Stimulated activated naive CD8-positive, alpha-beta T cell treated with anti-CD3 and anti-CD28 coated beads, Interleukin-15, Interleukin-2, amounts not matched to agents 100 ng/mL and 50 ng/mL, for 24 hours (primary cell): ENCODE measurements around the gene PTPRK.

Experiments
- H3K27ac Mint-ChIP-seq: one replicate; pipeline ENCODE4 v1.8.0; 2021; ENCODE audit warnings: mild to moderate bottlenecking, mixed read lengths
- H3K27me3 Mint-ChIP-seq: one replicate; pipeline ENCODE4 v1.8.0; 2021; ENCODE audit warnings: mixed read lengths
- H3K36me3 Mint-ChIP-seq: one replicate; pipeline ENCODE4 v1.8.0; 2021; ENCODE audit warnings: low read depth, mixed read lengths
- H3K4me1 Mint-ChIP-seq: one replicate; pipeline ENCODE4 v1.8.0; 2021; ENCODE audit warnings: low read depth, mixed read lengths
- H3K4me3 Mint-ChIP-seq: one replicate; pipeline ENCODE4 v1.8.0; 2021; ENCODE audit warnings: mild to moderate bottlenecking, mixed read lengths
- H3K9me3 Mint-ChIP-seq: one replicate; pipeline ENCODE4 v1.8.0; 2021; ENCODE audit warnings: mixed read lengths

Gene PTPRK

DNA sequence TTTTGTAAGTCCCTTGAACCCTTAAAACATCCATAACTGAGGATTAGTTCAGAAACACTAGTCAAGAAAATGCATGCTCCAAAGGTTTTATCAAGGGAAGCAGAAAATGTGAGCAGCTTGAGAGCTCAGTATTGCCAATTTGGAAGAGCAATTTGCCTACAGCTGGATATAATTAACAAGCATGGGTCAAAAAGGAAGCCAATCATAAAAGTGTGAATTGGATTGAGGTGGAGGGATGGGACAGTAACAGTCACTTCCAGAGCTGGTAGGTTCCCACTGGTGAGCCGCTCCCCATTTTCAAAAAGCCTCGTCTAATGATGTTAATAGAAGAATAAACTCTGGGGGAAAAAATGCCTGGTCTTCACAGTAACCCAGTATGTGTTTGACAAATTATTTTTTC, 5.0 kb upstream of the PTPRK start:
- H3K36me3 Mint-ChIP-seq = no peaks in the 10 kb centered on the region
- no peaks in the 10 kb centered on the region for H3K9me3 Mint-ChIP-seq
- H3K27me3 Mint-ChIP-seq = peaks cover 58% of the 10 kb centered on the region
- peaks cover 4% of the 10 kb centered on the region for H3K4me1 Mint-ChIP-seq
- no peak overlapping the region for H3K27ac Mint-ChIP-seq
- H3K4me3 Mint-ChIP-seq = no peak overlapping the region

DNA sequence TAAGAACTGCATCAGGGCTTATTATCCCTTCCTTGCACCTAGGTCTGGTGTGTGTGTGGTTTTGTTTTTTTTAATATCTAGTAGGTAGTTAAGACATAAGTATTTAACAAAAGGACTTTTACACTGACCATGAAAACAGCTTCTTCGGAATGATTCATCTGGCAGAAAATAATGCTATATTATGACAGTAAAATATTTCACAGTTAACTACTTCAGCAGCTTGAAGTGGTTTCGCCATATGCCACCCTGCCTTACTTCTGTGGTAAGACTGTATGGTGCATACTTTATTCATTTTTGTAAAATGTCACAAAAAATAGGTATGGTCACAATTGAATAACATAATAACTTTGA, 858 bp upstream of the PTPRK start:
- no peak overlapping the region for H3K27ac Mint-ChIP-seq

GRCh38 chr6:128519931-128520435, 416 bp downstream of the PTPRK start:
- Mint-ChIP-seq H3K4me1 (peaks cover 31% of the 10 kb centered on the region), H3K4me3 (peak overlapping the region; percentile 92), H3K27ac (peak overlapping the region; percentile 89), H3K9me3 (no peaks in the 10 kb centered on the region), H3K27me3 (peaks cover 62% of the 10 kb centered on the region), H3K36me3 (no peaks in the 10 kb centered on the region)

More for the DNA sequence above, 858 bp upstream of the PTPRK start:
- Mint-ChIP-seq H3K36me3 (no peaks in the 10 kb centered on the region), H3K27me3 (peaks cover 62% of the 10 kb centered on the region), H3K9me3 (no peaks in the 10 kb centered on the region), H3K4me1 (peaks cover 25% of the 10 kb centered on the region), H3K4me3 (peak overlapping the region; percentile 92)

DNA sequence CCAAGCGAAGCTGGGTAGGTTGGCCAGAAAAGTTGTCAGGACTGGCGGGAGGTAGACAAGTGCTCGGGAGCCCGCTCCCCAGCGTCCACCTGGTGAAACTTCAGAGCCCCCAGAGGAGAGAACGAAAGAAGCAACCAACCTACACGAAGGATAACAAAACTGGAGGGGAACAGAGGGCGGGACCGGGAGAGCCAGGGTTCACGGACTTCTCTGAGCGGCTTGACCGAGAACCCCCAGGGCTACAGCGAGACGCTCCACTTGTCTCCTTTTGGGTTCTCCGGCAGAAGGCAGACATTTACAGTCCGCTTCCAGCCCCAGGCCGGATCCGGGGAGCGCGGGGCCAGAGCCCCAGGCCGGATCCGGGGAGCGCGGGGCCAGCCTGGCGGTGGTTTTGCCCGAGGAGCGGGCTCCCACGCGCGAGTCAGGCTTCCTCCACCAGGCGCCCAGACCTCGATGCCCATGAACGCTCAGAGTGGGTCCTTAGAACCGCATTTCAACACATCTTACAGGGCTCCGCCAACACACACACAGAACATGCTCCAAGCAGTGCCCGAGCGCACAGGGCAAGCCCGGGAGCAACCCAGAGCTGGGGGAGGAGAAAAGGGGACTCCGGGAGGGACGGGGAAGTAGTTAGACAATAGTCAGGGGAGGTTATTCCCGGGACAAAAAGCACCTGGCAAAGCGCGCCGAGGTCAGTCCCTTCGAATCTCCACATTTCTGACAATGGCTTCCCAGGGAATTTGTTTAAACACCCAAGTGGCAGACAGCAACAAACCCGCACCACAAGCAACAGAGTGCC, 1.1 kb downstream of the PTPRK start:
- H3K4me3 Mint-ChIP-seq = peak overlapping the region; percentile 92
- no peaks in the 10 kb centered on the region for H3K9me3 Mint-ChIP-seq
- no peaks in the 10 kb centered on the region for H3K36me3 Mint-ChIP-seq
- peaks cover 62% of the 10 kb centered on the region for H3K27me3 Mint-ChIP-seq
- H3K27ac Mint-ChIP-seq = peak overlapping the region; percentile 89
- H3K4me1 Mint-ChIP-seq = peaks cover 31% of the 10 kb centered on the region

GRCh38 chr6:128518434-128519131, 1.8 kb downstream of the PTPRK start:
- H3K27me3 Mint-ChIP-seq = peaks cover 63% of the 10 kb centered on the region
- no peaks in the 10 kb centered on the region for H3K9me3 Mint-ChIP-seq
- peak overlapping the region; percentile 92 for H3K4me3 Mint-ChIP-seq
- H3K4me1 Mint-ChIP-seq = peaks cover 31% of the 10 kb centered on the region
- H3K27ac Mint-ChIP-seq = no peak overlapping the region
- H3K36me3 Mint-ChIP-seq = no peaks in the 10 kb centered on the region

- no peaks in the 10 kb centered on the region for H3K36me3 Mint-ChIP-seq
- H3K9me3 Mint-ChIP-seq = no peaks in the 10 kb centered on the region
- H3K4me1 Mint-ChIP-seq = peaks cover 31% of the 10 kb centered on the region
- no peak overlapping the region for H3K27ac Mint-ChIP-seq
- no peak overlapping the region for H3K4me3 Mint-ChIP-seq
- peaks cover 54% of the 10 kb centered on the region for H3K27me3 Mint-ChIP-seq
Measured at GRCh38 chr6:128517124-128517523, 3.3 kb downstream of the PTPRK start.

- Mint-ChIP-seq H3K27ac (no peak overlapping the region), H3K4me3 (no peak overlapping the region), H3K27me3 (peaks cover 50% of the 10 kb centered on the region), H3K9me3 (no peaks in the 10 kb centered on the region), H3K36me3 (no peaks in the 10 kb centered on the region), H3K4me1 (peaks cover 31% of the 10 kb centered on the region)
Measured at GRCh38 chr6:128516514-128516898, 3.9 kb downstream of the PTPRK start.

GRCh38 chr6:128515550-128516513, 4.6 kb downstream of the PTPRK start:
- Mint-ChIP-seq H3K36me3 (no peaks in the 10 kb centered on the region), H3K9me3 (no peaks in the 10 kb centered on the region), H3K4me3 (no peak overlapping the region), H3K27ac (no peak overlapping the region), H3K27me3 (peaks cover 44% of the 10 kb centered on the region), H3K4me1 (peaks cover 26% of the 10 kb centered on the region)

GRCh38 chr6:128513878-128514277, 6.5 kb downstream of the PTPRK start:
- Mint-ChIP-seq H3K27me3 (peaks cover 45% of the 10 kb centered on the region), H3K4me3 (no peak overlapping the region), H3K4me1 (peaks cover 20% of the 10 kb centered on the region), H3K9me3 (no peaks in the 10 kb centered on the region), H3K27ac (no peak overlapping the region), H3K36me3 (no peaks in the 10 kb centered on the region)

- no peaks in the 10 kb centered on the region for H3K36me3 Mint-ChIP-seq
- H3K27ac Mint-ChIP-seq = no peak overlapping the region
- peaks cover 11% of the 10 kb centered on the region for H3K4me1 Mint-ChIP-seq
- H3K4me3 Mint-ChIP-seq = no peak overlapping the region
- H3K27me3 Mint-ChIP-seq = peaks cover 33% of the 10 kb centered on the region
- H3K9me3 Mint-ChIP-seq = no peaks in the 10 kb centered on the region
Measured at GRCh38 chr6:128512296-128512695, 8.1 kb downstream of the PTPRK start.

DNA sequence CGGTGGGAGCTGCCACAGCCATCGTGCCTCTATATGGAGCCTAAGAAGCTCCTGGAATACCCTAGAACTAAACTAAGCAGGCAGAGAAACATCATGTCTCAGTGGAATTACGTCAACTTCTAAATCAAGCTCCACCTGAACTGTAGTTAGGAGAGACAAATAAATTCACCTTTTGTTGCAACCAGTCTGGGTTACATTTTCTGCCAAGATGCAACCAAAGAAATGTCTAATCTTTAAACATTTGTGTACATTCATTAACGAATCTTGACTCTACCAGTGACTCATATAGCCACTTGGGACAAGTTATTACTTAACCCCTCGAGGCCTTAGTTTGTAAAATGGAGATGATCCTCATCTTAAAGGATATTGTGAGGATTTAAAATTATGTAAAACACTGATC, 8.9 kb downstream of the PTPRK start:
- Mint-ChIP-seq H3K27ac (no peak overlapping the region), H3K4me3 (no peak overlapping the region), H3K9me3 (no peaks in the 10 kb centered on the region), H3K27me3 (peaks cover 27% of the 10 kb centered on the region), H3K36me3 (no peaks in the 10 kb centered on the region), H3K4me1 (peaks cover 6% of the 10 kb centered on the region)

- H3K4me1 Mint-ChIP-seq = no peaks in the 10 kb centered on the region
- no peak overlapping the region for H3K4me3 Mint-ChIP-seq
- no peak overlapping the region for H3K27ac Mint-ChIP-seq
- H3K9me3 Mint-ChIP-seq = no peaks in the 10 kb centered on the region
- H3K27me3 Mint-ChIP-seq = peaks cover 13% of the 10 kb centered on the region
- no peaks in the 10 kb centered on the region for H3K36me3 Mint-ChIP-seq
Measured at GRCh38 chr6:128509709-128510108, 10.7 kb downstream of the PTPRK start.

DNA sequence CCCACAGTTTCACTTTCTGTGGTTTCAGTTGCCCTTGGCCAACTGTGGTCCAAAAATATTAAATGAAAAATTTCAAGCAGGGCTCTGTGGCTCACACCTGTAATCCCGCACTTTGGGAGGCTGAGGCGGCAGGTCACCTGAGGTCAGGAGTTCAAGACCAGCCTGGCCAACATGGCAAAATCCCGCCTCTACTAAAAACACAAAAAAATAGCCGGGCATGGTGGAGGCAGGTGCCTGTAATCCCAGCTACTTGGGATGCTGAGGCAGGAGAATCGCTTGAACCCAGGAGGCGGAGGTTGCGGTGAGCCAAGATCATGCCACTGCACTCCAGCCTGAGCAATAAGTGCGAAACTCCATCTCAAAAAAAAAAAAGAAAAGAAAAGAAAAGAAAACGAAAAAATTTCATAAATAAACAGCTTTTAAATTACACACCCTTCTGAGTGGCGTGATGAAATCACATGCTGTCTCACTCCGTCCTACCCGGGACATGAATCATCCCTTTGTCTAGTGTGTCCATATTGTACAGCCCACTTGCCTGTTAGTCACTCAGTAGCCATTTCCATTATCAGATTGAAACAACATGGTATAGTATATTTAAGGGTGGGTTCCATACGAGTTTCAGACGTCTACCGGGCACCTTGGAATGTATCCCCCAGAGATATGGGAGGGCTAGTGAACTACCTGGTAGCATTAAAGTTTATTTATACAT, 11.7 kb downstream of the PTPRK start:
- Mint-ChIP-seq H3K9me3 (no peaks in the 10 kb centered on the region), H3K27me3 (peaks cover 8% of the 10 kb centered on the region), H3K4me1 (no peaks in the 10 kb centered on the region), H3K36me3 (no peaks in the 10 kb centered on the region), H3K4me3 (no peak overlapping the region), H3K27ac (no peak overlapping the region)
